Gastrocnemius medialis (tissue), 4 donors: ENCODE measurements around the gene GANC. TPM values are rescaled to one million over a fixed set of nuclear protein-coding genes. Genes with fewer than 3 reads are reported as not detected.

Source experiments
- ATAC-seq, 2 donors: fragments of 150-250 bp; one replicate each; pipeline ENCODE4 v1.9.1; 2016
- DNase-seq, 2 donors: peaks; one replicate each; pipeline ENCODE4 v3.0.0-alpha.2; 2019
- H3K27ac ChIP-seq, 4 donors: fragments of 200-600 bp; sonication (generic); 1 replicate in 1 of 4; 2 replicates in 3 of 4; pipeline ENCODE4 v1.5.1; 2016 to 2018; ENCODE audit warnings: mild to moderate bottlenecking in 2 of 4, moderate library complexity in 1 of 4
- H3K27me3 ChIP-seq, 3 donors: fragments of 200-600 bp; sonication (generic) in 2 of 3; 1 replicate in 1 of 3; 2 replicates in 2 of 3; pipeline versions ENCODE4 v1.5.1 to v1.6.0; 2016 to 2019; ENCODE audit warnings: mild to moderate bottlenecking in 1 of 3, moderate library complexity in 1 of 3
- H3K36me3 ChIP-seq, 2 donors: fragments of 200-600 bp; sonication (generic) in 1 of 2; one replicate each; pipeline ENCODE4 v1.5.1; 2017 to 2018
- H3K4me1 ChIP-seq, 2 donors: fragments of 200-600 bp; sonication (generic) in 1 of 2; one replicate each; pipeline ENCODE4 v1.5.1; 2016 to 2017; ENCODE audit warnings: mild to moderate bottlenecking in 2 of 2
- H3K4me3 ChIP-seq, 4 donors: fragments of 200-600 bp; sonication (generic) in 3 of 4; 1 replicate in 1 of 4; 2 replicates in 3 of 4; pipeline ENCODE4 v1.5.1; 2016 to 2019; ENCODE audit warnings: mild to moderate bottlenecking in 2 of 4
- H3K9me3 ChIP-seq, 3 donors: fragments of 200-600 bp; sonication (generic) in 2 of 3; 1 replicate in 1 of 3; 2 replicates in 2 of 3; pipeline ENCODE4 v1.5.1; 2016 to 2019
- POLR2A ChIP-seq, 2 donors: fragments of 450-650 bp; IDR thresholded peaks; one replicate each; pipeline ENCODE4 v1.6.1; 2017; ENCODE audit warnings: antibody characterized with exemption in 2 of 2, mild to moderate bottlenecking in 2 of 2, moderate library complexity in 2 of 2
- in situ Hi-C, 4 donors: fragments of 200-750 bp; cut with MboI; loops; one replicate each; pipeline versions ENCODE4 v1.15.0 to v1.8.0; 2017; ENCODE audit warnings: low sequenced_read_pairs in 4 of 4
- intact Hi-C: fragments of 100-400 bp; cut with DNase I; formaldehyde crosslinking; loops from one replicate; pipeline ENCODE4 v1.15.1; 2023; ENCODE audit warnings: low total_unique reads
- total RNA-seq, 4 donors: library from RNA; depleted of rRNA; stranded (reverse); fragments of >200 nt; gene quantifications; one replicate each; pipeline versions ENCODE4 v1.1.0 to v1.2.3, GENCODE V29; 2016
- TF ChIP-seq, protein P1 (sequence below), 5 experiments: fragments of 450-650 bp in 3 of 5; fragments of 200-600 bp in 2 of 5; sonication (generic) in 2 of 5; IDR thresholded peaks in 4 of 5; conservative IDR thresholded peaks in 1 of 5; 1 replicate in 4 of 5; 2 replicates in 1 of 5; pipeline ENCODE4 v1.5.1; 2016 to 2019; ENCODE audit warnings: antibody characterized with exemption in 5 of 5, mild to moderate bottlenecking in 3 of 5, moderate library complexity in 3 of 5

The GANC gene
- total RNA-seq, 4 donors from 2014 or later, result 5.9 to 26.3 (median 11.9) TPM

DNA sequence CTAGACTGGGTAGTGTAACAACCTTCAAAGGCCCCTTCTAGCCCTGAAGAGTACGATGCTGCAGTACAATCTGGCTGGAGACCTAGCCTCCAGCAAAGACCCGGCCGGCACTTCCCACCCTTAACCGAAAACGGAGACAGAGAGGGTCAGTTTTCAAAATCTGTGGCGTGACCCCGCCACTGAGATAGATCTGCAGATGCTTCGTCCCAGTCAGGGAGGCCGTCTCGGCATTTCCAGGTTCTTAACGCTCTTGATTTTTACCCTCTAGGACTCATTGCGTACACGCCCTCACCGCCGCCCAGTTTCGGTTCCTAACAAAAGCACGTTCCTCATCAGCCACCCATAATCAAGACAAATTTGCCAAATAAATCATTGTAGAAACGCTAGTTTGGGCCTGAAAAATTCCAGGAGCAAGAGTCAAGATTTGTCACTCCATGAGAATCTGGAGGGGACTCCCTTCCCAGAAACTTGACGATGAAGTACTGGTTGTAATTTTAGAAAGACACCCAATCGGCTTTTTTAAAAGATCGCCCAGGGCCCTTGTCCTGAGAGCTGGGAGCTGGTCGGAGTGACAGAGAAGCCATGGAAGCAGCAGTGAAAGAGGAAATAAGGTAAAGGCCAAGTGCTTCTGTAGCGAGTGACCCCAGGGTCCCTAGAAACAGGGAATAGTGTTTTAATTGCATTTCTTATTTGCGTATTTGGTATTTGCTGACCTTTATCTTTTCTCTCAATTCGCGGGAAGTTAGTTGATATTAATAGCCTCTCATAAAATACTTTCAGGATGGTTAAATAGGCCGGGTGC lies 1.1 kb downstream of the GANC start:
- H3K27ac ChIP-seq, result peak overlapping the region; percentile 94 to 98 (median 98)
- ATAC-seq (peak; percentile 37 to 43), DNase-seq (peak; percentile 22 to 61)
- H3K36me3 ChIP-seq, result peaks cover 0 to 25% of the 10 kb centered on the region in 2 donors
- peak overlapping the region; percentile 80 to 86 (median 84) for H3K4me3 ChIP-seq
- no peaks in the 10 kb centered on the region for H3K27me3 ChIP-seq
- in situ Hi-C loops (loop anchor here in 3 of 4 donors (10.0 kb wide), 2 partner anchors 111 to 201 kb away; no protein-coding TSS in a partner anchor), intact Hi-C loops (loop anchor here (1.0 to 5.0 kb wide), 5 partner anchors 48 to 502 kb away; partner anchors contain the start of genes MAPKBP1 and SNAP23)
- no peak for TF ChIP-seq POLR2A (IDR thresholded peaks at IDR 0.05)
- TF ChIP-seq, protein P1, sequence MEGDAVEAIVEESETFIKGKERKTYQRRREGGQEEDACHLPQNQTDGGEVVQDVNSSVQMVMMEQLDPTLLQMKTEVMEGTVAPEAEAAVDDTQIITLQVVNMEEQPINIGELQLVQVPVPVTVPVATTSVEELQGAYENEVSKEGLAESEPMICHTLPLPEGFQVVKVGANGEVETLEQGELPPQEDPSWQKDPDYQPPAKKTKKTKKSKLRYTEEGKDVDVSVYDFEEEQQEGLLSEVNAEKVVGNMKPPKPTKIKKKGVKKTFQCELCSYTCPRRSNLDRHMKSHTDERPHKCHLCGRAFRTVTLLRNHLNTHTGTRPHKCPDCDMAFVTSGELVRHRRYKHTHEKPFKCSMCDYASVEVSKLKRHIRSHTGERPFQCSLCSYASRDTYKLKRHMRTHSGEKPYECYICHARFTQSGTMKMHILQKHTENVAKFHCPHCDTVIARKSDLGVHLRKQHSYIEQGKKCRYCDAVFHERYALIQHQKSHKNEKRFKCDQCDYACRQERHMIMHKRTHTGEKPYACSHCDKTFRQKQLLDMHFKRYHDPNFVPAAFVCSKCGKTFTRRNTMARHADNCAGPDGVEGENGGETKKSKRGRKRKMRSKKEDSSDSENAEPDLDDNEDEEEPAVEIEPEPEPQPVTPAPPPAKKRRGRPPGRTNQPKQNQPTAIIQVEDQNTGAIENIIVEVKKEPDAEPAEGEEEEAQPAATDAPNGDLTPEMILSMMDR (IDR thresholded peaks at IDR 0.05 in 4 of 5, conservative IDR thresholded peaks at IDR 0.05 in 1 of 5), result no peak
- peaks cover 46% of the 10 kb centered on the region in 2 donors for H3K4me1 ChIP-seq
- H3K9me3 ChIP-seq, result no peaks in the 10 kb centered on the region

DNA sequence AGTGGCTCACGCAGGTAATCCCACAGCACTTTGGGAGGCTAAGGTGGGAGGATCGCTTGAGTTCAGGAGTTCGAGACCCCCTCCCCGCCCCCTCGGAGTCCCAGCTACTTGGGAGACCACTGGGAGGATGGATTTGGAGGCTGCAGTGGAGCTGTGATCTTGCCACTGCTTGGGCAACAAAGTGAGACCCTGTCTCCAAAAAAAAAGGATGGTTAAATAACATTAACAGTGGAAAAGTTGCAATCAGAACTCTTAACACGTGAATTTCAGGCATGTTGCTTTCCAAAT lies 1.6 kb downstream of the GANC start:
- no peak for TF ChIP-seq POLR2A (IDR thresholded peaks at IDR 0.05)
- TF ChIP-seq, protein P1 (IDR thresholded peaks at IDR 0.05 in 4 of 5, conservative IDR thresholded peaks at IDR 0.05 in 1 of 5), result no peak
- no peak for ATAC-seq
- intact Hi-C loops (loop anchor here (5.0 kb wide), 2 partner anchors 48 to 502 kb away; partner anchors contain the start of gene MAPKBP1), in situ Hi-C loops (loop anchor here in 3 of 4 donors (10.0 kb wide), 2 partner anchors 110 to 200 kb away; no protein-coding TSS in a partner anchor)
- no peak for DNase-seq
- Histone ChIP-seq H3K4me3 (peak overlapping the region; percentile 80 to 86 (median 84)), H3K9me3 (no peaks in the 10 kb centered on the region), H3K4me1 (peaks cover 46% of the 10 kb centered on the region in 2 donors), H3K36me3 (peaks cover 0 to 31% of the 10 kb centered on the region in 2 donors), H3K27me3 (no peaks in the 10 kb centered on the region), H3K27ac (peak overlapping the region; percentile 94 to 98 (median 98))

DNA sequence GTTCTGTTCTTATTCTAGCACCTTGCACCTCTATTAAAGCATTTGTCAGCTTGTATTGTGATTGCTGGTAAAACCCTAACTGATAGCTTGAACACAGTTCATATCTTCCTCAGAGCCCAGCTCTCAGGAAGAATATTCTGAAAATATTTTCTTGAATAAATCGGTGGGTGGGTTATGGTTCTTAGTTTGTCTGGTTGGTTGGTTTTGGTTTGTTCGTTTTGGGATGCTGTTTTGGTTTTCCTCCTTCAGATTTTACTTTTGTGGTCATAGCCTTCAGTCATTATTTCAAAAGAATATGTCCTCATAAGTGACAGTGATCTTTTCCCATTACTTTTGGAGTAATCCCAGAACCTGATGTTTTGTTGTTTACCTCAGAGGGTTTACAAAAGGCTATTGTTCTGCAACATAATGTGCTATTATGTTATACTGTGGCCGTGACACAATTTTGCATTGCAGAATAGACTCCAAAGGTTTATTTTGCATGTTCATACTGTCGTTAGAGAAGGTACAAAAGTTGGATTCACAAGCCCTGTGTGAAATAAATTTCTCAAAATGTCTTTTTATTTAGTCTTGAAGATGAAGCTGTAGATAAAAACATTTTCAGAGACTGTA lies 2.9 kb downstream of the GANC start:
- no peak for TF ChIP-seq POLR2A (IDR thresholded peaks at IDR 0.05)
- TF ChIP-seq, protein P1 (IDR thresholded peaks at IDR 0.05 in 4 of 5, conservative IDR thresholded peaks at IDR 0.05 in 1 of 5), result no peak
- H3K4me3 ChIP-seq, result peak overlapping the region; percentile 80 to 86 (median 84)
- H3K9me3 ChIP-seq, result no peaks in the 10 kb centered on the region
- no peak for ATAC-seq
- in situ Hi-C loops (loop anchor here (5.0 to 10.0 kb wide), 3 partner anchors 109 to 199 kb away; no protein-coding TSS in a partner anchor), intact Hi-C loops (no loop called here)
- peak overlapping the region; percentile 94 to 98 (median 98) for H3K27ac ChIP-seq
- no peaks in the 10 kb centered on the region for H3K27me3 ChIP-seq
- no peak for DNase-seq
- H3K4me1 ChIP-seq, result peaks cover 37 to 39% of the 10 kb centered on the region in 2 donors
- peaks cover 0 to 43% of the 10 kb centered on the region in 2 donors for H3K36me3 ChIP-seq

DNA sequence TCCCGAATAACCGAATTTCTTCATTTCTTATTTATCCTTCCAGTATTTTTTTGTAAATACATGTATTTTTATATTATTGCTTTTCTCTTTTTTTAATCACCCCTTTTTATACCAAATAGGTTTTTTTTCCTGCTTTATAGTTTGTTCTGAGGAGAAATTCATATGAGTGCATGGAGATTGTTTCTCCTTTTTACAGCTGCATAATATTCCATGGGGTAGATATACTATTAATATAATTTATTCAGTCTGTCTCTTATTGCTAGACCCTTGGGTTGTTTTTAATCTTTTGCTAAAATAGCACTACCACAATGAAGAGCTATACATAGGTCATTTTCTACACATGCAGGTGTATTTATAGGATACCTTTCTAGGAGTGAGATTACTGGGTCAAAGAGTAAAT lies 3.8 kb downstream of the GANC start:
- Histone ChIP-seq H3K9me3 (no peaks in the 10 kb centered on the region), H3K4me3 (no peak overlapping the region), H3K36me3 (peaks cover 0 to 52% of the 10 kb centered on the region in 2 donors), H3K4me1 (peaks cover 28 to 30% of the 10 kb centered on the region in 2 donors), H3K27me3 (no peaks in the 10 kb centered on the region), H3K27ac (peak overlapping the region in 3 of 4 donors; percentile 11 to 98 (median 97))
- intact Hi-C loops (no loop called here), in situ Hi-C loops (loop anchor here (5.0 to 10.0 kb wide), 3 partner anchors 108 to 198 kb away; no protein-coding TSS in a partner anchor)
- ATAC-seq (no peak), DNase-seq (no peak)
- TF ChIP-seq POLR2A (IDR thresholded peaks at IDR 0.05), result no peak
- TF ChIP-seq, protein P1 (IDR thresholded peaks at IDR 0.05 in 4 of 5, conservative IDR thresholded peaks at IDR 0.05 in 1 of 5), result no peak
